ENCODE measurements around the gene IFITM1. TPM values are rescaled to one million over a fixed set of nuclear protein-coding genes. Genes with fewer than 3 reads are reported as not detected.

IFITM1 gene
- total RNA-seq, 1 donor from 2014 or later: 38.2 TPM

GRCh38 chr11:289398-289711 is 24.5 kb upstream of the IFITM1 start:
- peak overlapping the region; percentile 44 for H3K4me3 ChIP-seq (ENCODE audit: low read depth, low read length)
- TF ChIP-seq CTCF (IDR thresholded peaks at IDR 0.05; ENCODE audit: insufficient read depth, low read length, poor library complexity, severe bottlenecking): no peak
- DNase-seq (ENCODE audit: low read depth): no peak
- no peaks in the 10 kb centered on the region for H3K36me3 ChIP-seq (ENCODE audit: control insufficient read depth, insufficient read depth, low read length)
- peaks cover 30% of the 10 kb centered on the region for H3K27me3 ChIP-seq (ENCODE audit: control insufficient read depth, insufficient read depth, low read length)

GRCh38 chr11:289712-290620 is 23.9 kb upstream of the IFITM1 start:
- TF ChIP-seq CTCF (IDR thresholded peaks at IDR 0.05; ENCODE audit: insufficient read depth, low read length, poor library complexity, severe bottlenecking): no peak
- DNase-seq (ENCODE audit: low read depth): no peak
- Histone ChIP-seq H3K27me3 (ENCODE audit: control insufficient read depth, insufficient read depth, low read length) (peaks cover 24% of the 10 kb centered on the region), H3K4me3 (ENCODE audit: low read depth, low read length) (no peak overlapping the region), H3K36me3 (ENCODE audit: control insufficient read depth, insufficient read depth, low read length) (no peaks in the 10 kb centered on the region)

GRCh38 chr11:290621-291231 is 23.1 kb upstream of the IFITM1 start:
- DNase-seq (ENCODE audit: low read depth): no peak
- no peak for TF ChIP-seq CTCF (IDR thresholded peaks at IDR 0.05; ENCODE audit: insufficient read depth, low read length, poor library complexity, severe bottlenecking)
- no peaks in the 10 kb centered on the region for H3K36me3 ChIP-seq (ENCODE audit: control insufficient read depth, insufficient read depth, low read length)
- H3K4me3 ChIP-seq (ENCODE audit: low read depth, low read length): no peak overlapping the region
- peaks cover 21% of the 10 kb centered on the region for H3K27me3 ChIP-seq (ENCODE audit: control insufficient read depth, insufficient read depth, low read length)

- H3K27me3 ChIP-seq (ENCODE audit: control insufficient read depth, insufficient read depth, low read length): peaks cover 27% of the 10 kb centered on the region
- H3K36me3 ChIP-seq (ENCODE audit: control insufficient read depth, insufficient read depth, low read length): no peaks in the 10 kb centered on the region
- H3K4me3 ChIP-seq (ENCODE audit: low read depth, low read length): no peak overlapping the region
- DNase-seq (ENCODE audit: low read depth): no peak
- TF ChIP-seq CTCF (IDR thresholded peaks at IDR 0.05; ENCODE audit: insufficient read depth, low read length, poor library complexity, severe bottlenecking): no peak
Measured at GRCh38 chr11:291281-292210, 22.3 kb upstream of the IFITM1 start.

- H3K36me3 ChIP-seq (ENCODE audit: control insufficient read depth, insufficient read depth, low read length): no peaks in the 10 kb centered on the region
- no peak for TF ChIP-seq CTCF (IDR thresholded peaks at IDR 0.05; ENCODE audit: insufficient read depth, low read length, poor library complexity, severe bottlenecking)
- no peak for DNase-seq (ENCODE audit: low read depth)
- H3K27me3 ChIP-seq (ENCODE audit: control insufficient read depth, insufficient read depth, low read length): peaks cover 30% of the 10 kb centered on the region
- no peak overlapping the region for H3K4me3 ChIP-seq (ENCODE audit: low read depth, low read length)
Measured at GRCh38 chr11:292211-293121, 21.4 kb upstream of the IFITM1 start.
